CD4-positive, alpha-beta T cell treated with Interleukin-6 at 100 ng/mL for 8 hours (primary cell): ENCODE data around the gene IMMP2L.
A peak's percentile ranks its signal among the peaks of the same experiment; 100 is the strongest.
"Not testable (repeated sequence)": the region's sequence is repeated elsewhere in the genome, so short reads cannot be mapped to it uniquely, and the experiment has no call there.

Source experiments
- DNase-seq: peaks from one replicate; pipeline ENCODE4 v3.0.0-alpha.2; 2020; ENCODE audit warnings: mixed read lengths, low spot score

The IMMP2L gene

GRCh38 chr7:111074748-111075146 lies 487.5 kb downstream of the IMMP2L start:
- DNase-seq: no peak

- peak; percentile 17 for DNase-seq
Measured at GRCh38 chr7:111074071-111074747, 488.1 kb downstream of the IMMP2L start.

- DNase-seq: not testable (repeated sequence)
Measured at GRCh38 chr7:111072658-111073057, 489.6 kb downstream of the IMMP2L start.

GRCh38 chr7:111071556-111071955 lies 490.7 kb downstream of the IMMP2L start:
- no peak for DNase-seq

- no peak for DNase-seq
Measured at GRCh38 chr7:111068618-111069017, 493.7 kb downstream of the IMMP2L start.

- no peak for DNase-seq
Measured at GRCh38 chr7:111067682-111068081, 494.6 kb downstream of the IMMP2L start.

- no peak for DNase-seq
Measured at GRCh38 chr7:111067251-111067650, 495.0 kb downstream of the IMMP2L start.

- no peak for DNase-seq
Measured at GRCh38 chr7:111063166-111063565, 499.1 kb downstream of the IMMP2L start.

GRCh38 chr7:111059833-111060232 lies 502.5 kb downstream of the IMMP2L start:
- no peak for DNase-seq

- DNase-seq: no peak
Measured at GRCh38 chr7:111057066-111057465, 505.2 kb downstream of the IMMP2L start.

GRCh38 chr7:111056371-111056770 lies 505.9 kb downstream of the IMMP2L start:
- no peak for DNase-seq

GRCh38 chr7:111053035-111053434 lies 509.3 kb downstream of the IMMP2L start:
- DNase-seq: no peak

GRCh38 chr7:111051832-111052231 lies 510.5 kb downstream of the IMMP2L start:
- DNase-seq: no peak

GRCh38 chr7:111050875-111051416 lies 511.3 kb downstream of the IMMP2L start:
- DNase-seq: no peak

GRCh38 chr7:111049971-111050680 lies 512.2 kb downstream of the IMMP2L start:
- DNase-seq: no peak

GRCh38 chr7:111047595-111047994 lies 514.7 kb downstream of the IMMP2L start:
- DNase-seq: no peak

GRCh38 chr7:111045449-111045848 lies 516.8 kb downstream of the IMMP2L start:
- no peak for DNase-seq

GRCh38 chr7:111043561-111043960 lies 518.7 kb downstream of the IMMP2L start:
- DNase-seq: no peak

- no peak for DNase-seq
Measured at GRCh38 chr7:111042842-111043241, 519.5 kb downstream of the IMMP2L start.

GRCh38 chr7:111041577-111041976 lies 520.7 kb downstream of the IMMP2L start:
- DNase-seq: no peak

GRCh38 chr7:111038185-111038584 lies 524.1 kb downstream of the IMMP2L start:
- no peak for DNase-seq

GRCh38 chr7:111031916-111032315 lies 530.4 kb downstream of the IMMP2L start:
- DNase-seq: no peak

GRCh38 chr7:111030336-111030735 lies 532.0 kb downstream of the IMMP2L start:
- DNase-seq: no peak
